Neural cell (in vitro differentiated cells): Measurements from ENCODE around the gene CAMSAP2.

Experiments
- CTCF ChIP-seq: fragments of 450-650 bp; IDR thresholded peaks from 2 replicates; pipeline ENCODE4 v1.5.1; 2014; ENCODE audit warnings: antibody characterized with exemption, mild to moderate bottlenecking, moderate library complexity; ENCODE audit not compliant: poor library complexity, severe bottlenecking
- EZH2 ChIP-seq: fragments of 200-600, 300-800 bp; shearing (Covaris generic), sonication (generic); IDR thresholded peaks from 2 replicates; pipeline ENCODE4 v1.6.1; 2014; ENCODE audit warnings: antibody characterized with exemption, low read length, borderline replicate concordance, mild to moderate bottlenecking; ENCODE audit not compliant: insufficient read depth, poor library complexity, severe bottlenecking
- MXI1 ChIP-seq: fragments of 450-650 bp; conservative IDR thresholded peaks from 2 replicates; pipeline ENCODE4 v1.6.1; 2014; ENCODE audit warnings: antibody characterized with exemption, mild to moderate bottlenecking; ENCODE audit not compliant: poor library complexity, severe bottlenecking
- RAD21 ChIP-seq: fragments of 450-650 bp; conservative IDR thresholded peaks from 2 replicates; pipeline ENCODE4 v1.6.1; 2014; ENCODE audit warnings: antibody characterized with exemption, mild to moderate bottlenecking, moderate library complexity
- REST ChIP-seq: IDR thresholded peaks from 2 replicates; pipeline ENCODE4 v1.6.1; 2012; ENCODE audit warnings: borderline replicate concordance
- SMC3 ChIP-seq: fragments of 450-650 bp; conservative IDR thresholded peaks from 2 replicates; pipeline ENCODE4 v1.6.1; 2014; ENCODE audit warnings: antibody characterized with exemption, mild to moderate bottlenecking, moderate library complexity; ENCODE audit not compliant: poor library complexity

GRCh38 chr1:200818248-200818647, 79.6 kb downstream of the CAMSAP2 start:
- TF ChIP-seq CTCF (no peak), REST (no peak), SMC3 (no peak), RAD21 (no peak), MXI1 (no peak), EZH2 (no peak)
